ENCODE results near the gene CCL7.

CCL7 gene

DNA sequence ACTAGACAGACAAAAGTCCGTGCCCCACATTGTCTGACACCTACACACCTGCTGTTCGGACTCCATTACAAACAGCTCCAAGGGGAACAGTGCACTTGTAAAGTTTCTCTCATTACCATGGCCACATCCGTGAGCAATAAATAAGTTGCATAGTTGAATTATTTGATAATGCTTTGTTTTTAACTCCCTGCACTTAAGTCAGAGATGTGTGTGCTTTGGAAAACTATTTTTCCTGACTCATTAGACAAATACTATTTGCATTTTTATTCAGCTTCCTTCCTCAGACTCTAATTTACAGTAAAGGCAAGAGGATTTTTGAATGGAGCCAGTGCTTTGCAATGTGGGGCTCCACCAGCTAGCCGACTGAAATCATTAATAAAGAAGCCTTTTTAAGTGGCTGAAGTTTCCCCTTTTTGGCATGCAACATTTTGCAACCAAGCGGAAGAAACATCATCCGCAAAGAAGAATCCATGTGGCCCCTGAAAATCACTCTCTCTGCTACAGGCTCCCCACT lies 21.5 kb upstream of the CCL7 start:
- DNase-seq, result no peak

DNA sequence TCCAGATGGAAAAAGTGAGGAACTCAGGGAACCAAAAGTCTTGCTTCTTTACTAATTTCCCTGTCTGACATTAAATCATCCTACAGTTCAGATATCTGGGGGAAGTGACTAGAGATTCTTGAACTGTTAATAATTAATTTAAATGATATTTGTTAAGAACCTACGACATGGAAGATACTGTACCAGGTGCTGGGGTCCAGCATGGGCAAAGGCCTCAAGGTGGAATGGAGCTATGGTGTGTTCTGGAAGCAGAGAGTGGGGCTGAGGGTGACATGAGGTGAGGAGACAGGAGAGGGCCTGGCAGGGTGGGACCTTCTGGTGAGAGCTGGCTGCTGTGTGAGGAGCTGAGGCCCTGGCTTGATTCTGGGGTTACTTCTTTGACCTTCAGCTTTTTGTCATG lies 21.0 kb upstream of the CCL7 start:
- DNase-seq, result no peak

DNA sequence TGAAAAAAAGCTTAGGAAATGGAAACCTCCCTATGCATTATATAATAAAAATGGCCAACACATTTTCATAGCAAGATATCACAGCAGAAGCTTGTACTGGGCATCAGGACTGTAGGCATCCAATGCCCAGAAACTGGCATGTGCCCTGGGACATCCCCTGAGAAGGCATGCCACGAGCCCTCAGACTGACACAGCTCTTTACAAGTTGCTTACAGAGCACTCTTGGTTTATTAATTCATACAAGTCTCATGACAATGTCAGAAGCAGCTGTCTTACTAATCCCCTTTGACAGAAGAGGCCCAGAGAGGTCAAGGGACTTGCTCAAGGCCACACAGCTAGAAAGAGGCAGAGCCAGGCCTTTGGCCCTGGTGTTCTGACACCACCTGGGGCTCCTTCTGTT lies 20.5 kb upstream of the CCL7 start:
- DNase-seq, result no peak

DNA sequence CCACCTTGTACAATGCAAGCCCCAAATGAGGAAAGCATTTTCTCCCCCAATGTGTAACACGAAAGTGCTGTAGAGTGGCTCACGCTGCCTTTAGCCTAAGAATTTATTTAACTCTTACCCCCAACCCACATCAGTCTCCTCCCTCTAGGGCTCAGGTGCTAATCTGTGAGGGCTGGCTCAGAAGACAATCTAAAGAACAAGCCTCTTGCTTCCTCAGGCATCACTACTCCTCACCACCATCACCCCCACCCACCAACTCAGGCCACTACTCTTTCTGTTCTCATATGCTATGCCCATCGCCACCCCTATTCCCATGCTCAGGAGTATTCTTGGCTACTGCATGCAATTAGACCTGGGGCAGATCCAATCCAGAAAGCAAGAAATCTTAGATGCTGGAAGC lies 18.8 kb upstream of the CCL7 start:
- DNase-seq, result no peak

DNA sequence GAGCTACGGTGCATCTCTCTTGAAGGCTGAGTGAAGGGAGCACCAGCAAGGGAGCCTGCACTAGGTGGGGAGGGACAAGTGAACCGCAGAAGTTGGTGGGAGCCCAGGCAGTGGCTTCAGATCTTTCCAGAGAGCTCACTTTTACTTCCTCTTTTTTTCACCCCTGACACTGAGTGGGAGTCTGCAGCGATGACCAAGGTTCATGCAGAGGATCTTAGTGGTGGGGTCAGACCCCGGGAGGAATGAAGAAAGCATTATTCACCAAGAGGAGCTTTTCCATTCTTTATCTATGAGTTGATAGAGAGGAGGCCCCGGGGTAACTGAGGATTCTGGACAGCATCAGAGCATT lies 18.0 kb upstream of the CCL7 start:
- no peak for DNase-seq

DNA sequence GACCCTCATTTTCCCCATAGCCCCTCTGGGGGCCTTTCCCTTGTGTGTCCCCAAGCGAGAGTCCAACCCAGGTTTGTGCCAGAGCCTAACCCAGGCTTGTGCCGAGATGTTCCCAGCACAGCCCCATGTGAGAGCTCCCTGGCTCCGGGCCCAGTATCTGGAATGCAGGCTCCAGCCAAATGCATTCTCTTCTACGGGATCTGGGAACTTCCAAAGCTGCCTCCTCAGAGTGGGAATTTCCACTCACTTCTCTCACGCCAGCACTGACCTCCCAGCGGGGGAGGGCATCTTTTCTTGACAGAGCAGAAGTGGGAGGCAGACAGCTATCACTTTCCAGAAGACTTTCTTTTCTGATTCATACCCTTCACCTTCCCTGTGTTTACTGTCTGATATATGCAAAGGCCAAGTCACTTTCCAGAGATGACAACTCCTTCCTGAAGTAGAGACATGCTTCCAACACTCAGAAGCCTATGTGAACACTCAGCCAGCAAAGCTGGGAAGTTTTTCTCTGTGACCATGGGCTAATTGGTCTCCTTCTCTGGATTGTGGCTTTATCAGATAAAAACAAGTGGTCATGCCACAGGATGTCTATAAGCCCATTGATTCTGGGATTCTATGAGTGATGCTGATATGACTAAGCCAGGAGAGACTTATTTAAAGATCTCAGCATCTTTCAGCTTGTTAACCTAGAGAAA lies 17.4 kb upstream of the CCL7 start:
- no peak for DNase-seq

DNA sequence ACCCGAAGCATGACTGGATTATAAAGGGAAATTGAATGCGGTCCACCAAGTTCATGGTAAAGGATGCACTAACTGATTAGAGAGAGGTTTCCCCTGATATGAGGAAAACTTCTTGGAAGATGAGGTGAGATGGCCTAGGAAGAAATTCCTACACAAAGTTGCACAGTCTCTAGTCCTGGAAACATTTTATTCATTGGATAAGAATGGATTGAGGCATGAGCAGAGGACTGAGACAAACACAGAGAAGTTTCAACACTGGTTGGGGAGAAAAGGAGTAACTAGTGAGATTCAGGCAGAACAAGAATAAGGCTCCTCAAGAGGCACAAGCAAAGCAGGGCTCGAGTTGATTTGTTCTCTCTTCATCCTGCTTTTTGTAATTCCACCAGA lies 16.9 kb upstream of the CCL7 start:
- DNase-seq, result no peak

DNA sequence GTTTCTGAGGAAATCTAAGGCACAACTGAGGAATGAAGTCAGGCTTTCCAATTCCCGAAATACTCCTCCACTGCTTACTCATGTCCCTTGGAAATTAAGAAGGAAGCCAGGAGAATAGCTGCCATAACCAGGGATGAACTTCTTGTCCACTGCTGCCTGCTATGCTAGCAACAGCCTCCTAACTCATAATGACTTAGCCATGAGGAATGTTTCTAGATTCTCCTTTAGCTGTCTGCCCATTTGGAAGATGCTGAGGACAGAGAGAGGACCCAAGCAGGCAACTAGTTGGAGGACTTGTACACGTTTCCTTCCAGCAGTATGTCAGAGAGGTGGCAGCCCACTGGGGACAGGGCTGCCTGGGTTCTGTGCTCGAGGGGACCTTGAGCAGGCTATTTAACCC lies 15.9 kb upstream of the CCL7 start:
- no peak for DNase-seq

DNA sequence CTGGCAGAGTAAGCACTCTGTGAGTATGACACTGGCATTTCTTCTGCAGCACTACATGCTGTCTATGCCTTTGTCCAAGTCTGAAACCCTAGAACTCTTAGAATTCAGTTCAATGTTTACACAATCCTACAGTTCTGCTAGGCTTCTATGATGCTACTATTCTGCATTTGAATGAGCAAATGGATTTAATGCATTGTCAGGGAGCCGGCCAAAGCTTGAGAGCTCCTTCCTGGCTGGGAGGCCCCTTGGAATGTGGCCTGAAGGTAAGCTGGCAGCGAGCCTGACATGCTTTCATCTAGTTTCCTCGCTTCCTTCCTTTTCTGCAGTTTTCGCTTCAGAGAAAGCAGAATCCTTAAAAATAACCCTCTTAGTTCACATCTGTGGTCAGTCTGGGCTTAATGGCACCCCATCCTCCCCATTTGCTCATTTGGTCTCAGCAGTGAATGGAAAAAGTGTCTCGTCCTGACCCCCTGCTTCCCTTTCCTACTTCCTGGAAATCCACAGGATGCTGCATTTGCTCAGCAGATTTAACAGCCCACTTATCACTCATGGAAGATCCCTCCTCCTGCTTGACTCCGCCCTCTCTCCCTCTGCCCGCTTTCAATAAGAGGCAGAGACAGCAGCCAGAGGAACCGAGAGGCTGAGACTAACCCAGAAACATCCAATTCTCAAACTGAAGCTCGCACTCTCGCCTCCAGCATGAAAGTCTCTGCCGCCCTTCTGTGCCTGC lies 15.2 kb upstream of the CCL7 start, which contains the start of gene CCL2:
Gene CCL2 (plus strand): TSS at position 635 of the 730 bp plus-strand sequence. CDS start 65 bp downstream, at position 700.
- DNase-seq, result no peak

DNA sequence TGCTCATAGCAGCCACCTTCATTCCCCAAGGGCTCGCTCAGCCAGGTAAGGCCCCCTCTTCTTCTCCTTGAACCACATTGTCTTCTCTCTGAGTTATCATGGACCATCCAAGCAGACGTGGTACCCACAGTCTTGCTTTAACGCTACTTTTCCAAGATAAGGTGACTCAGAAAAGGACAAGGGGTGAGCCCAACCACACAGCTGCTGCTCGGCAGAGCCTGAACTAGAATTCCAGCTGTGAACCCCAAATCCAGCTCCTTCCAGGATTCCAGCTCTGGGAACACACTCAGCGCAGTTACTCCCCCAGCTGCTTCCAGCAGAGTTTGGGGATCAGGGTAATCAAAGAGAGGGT lies 14.7 kb upstream of the CCL7 start:
- no peak for DNase-seq

DNA sequence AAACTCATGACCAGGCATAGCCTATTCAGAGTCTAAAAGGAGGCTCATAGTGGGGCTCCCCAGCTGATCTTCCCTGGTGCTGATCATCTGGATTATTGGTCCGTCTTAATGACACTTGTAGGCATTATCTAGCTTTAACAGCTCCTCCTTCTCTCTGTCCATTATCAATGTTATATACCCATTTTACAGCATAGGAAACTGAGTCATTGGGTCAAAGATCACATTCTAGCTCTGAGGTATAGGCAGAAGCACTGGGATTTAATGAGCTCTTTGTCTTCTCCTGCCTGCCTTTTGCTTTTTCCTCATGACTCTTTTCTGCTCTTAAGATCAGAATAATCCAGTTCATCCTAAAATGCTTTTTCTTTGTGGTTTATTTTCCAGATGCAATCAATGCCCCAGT lies 14.2 kb upstream of the CCL7 start:
- DNase-seq, result no peak

DNA sequence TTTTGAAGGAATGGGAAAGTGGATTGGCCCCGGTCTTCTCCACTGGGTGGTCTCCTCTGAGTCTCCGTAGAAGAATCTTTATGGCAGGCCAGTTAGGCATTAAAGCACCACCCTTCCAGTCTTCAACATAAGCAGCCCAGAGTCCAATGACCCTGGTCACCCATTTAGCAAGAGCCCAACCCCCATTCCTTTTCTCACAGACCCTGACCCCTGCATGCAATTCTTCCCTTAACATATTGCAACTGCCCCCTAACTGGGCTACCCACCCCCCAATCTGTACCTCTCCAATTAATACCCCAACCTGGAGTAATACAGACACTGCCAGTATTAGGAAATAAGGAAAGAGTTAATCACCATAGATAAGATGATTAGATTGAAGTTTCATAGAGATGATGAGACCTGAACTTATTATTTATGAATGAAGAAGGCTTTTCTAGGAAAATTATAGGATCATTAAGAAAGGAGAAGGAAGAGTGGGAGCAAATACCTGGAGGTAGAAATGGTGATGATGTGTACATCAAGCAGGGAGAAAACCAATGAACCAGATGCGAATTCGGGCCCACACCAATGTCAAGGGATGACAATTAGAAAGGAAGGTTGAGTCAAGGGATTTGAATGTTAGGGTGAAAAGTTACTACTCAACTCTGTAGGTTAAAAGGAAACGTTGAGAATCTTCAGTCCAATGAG lies 12.6 kb upstream of the CCL7 start:
- DNase-seq, result no peak

DNA sequence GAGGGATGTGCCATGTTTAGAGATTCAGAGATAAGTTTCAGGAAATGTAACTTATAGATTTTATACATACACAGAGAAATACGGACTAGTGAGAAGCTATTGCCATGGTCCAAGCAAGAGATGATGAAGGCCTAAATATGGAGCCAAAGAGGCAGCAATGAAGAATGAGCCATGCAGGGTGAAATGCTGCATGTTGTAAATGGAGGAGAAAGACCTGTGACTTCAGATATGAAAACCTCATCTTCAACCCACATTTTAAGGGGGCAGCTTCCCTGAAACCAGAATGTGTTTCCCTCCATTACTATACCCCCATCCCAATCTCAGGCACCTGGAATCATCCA lies 12.1 kb upstream of the CCL7 start:
- DNase-seq, result no peak

DNA sequence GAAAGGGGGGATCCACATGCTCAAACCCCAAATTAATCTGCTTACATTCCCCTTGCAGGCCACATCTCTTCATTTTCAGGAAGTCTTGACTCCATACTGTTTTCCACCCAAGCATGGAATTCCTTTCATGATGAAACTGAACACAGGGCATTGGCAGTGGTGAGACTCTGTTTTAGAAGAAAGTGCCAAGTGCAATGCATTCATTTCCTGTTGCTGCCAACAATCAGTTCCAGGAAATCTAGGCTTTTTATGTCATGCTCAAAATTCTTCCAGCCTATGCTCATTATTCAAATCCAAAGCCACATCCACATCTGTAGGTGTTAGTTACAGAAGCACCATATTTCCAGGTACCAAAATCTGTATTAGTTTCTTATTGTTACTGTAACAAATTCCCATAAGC lies 10.9 kb upstream of the CCL7 start:
- DNase-seq, result no peak

DNA sequence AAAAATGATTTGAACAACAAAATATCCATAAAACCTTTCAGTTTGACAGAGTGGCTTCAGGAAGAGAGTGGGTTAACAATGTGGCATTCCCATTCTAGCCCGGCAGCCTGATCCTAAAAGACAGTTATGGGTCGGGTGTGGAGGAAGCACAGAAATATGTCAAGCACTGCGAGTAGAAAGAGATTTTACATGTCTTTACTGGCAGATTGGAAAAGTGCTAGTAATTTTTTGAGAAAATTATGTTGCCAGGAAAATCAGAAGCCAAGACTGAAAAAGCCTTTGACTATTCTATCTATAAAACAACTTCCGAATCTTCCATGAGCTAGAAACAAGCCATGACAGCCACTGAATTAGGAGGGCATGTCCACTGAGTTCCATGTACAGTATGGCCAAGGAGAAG lies 9.2 kb upstream of the CCL7 start:
- no peak for DNase-seq

DNA sequence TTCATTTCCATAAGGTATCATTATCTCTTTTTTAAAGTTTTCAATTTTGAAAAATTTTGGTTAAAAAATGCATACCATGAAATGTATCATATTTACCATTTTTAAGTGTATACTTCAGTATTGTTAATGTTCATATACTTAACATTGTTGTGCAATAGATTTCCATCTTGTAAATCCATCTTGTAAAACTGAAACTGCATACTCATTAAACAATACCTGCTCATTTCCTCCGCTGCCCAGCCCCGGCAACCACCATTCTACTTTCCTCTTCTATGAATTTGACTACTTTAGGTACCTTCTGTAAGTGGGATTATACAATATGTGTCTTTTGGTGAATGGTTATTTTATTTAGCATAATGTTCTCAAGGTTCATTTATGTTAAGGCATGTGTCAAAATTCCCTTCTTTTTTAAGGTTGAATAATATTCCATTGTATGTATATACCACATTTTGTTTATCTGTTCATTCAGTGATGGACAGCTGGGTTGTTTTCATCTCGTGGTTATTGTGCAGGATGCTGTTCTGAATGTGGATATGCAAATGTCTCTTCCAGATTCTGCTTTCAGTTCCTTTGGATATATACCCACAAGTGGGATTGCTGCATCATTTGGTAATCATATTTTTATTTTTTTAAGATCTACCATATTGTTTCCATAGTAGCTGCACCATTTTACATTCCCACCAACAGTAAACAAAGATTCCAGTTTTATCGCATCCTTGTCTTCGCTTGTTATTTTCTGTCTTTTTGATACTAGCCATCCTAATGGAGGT lies 8.3 kb upstream of the CCL7 start:
- no peak for DNase-seq

DNA sequence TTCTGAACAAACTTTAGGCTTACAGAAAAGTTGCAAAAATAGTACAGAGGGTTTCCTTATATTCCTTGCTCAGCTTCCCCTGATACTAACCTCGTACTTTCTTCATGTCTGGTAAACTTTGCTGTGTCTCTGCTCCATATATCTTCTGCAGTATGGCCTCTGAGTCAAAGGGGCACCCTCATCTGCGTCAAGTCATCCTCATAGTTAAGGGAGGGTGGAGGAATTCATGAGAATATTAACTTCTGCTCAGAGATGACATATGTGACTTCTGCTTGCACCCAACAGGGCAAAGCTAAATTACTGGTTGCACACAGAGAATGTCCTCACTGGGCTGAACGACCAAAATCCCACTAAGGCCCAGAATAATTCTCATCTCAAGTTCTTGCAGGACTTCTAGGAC lies 4.3 kb upstream of the CCL7 start:
- DNase-seq, result no peak

DNA sequence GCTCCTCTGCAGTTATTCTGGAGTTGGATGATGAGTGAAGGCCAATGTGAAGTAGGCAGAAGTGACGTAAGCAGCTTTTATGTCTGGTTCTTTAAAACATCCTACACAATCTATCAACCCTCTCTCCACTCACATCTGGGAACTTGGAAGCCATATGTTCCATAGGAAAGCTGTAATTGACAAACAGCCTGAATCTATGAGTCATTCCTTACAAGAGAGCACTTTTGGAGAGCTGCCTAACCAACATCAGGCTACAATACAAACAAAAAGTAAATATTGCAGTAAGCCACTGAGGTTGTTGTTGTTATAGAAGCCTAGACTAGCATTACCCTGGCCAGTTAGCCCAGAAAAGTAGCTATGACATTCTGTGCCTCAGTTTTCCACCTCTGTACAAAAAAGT lies 5.9 kb downstream of the CCL7 start:
- no peak for DNase-seq

DNA sequence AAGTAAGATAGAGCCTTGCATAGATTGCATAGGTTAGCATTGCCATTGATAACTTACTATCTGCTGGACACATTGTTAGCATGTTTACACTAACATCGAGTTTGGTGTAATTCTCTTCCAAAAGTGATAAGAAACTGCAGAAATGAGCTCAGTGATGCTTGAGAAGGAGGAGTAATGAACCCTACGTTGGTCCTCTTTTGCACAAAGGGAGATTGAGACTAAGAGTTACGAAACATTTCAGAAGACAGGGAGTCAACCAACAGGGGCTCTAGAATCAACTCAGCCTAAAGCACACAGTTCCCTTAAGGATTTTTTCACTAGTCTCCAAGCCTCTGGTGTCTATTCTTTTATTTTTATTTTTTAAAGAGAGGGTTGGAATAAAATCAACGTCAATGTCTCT lies 6.8 kb downstream of the CCL7 start:
- no peak for DNase-seq

DNA sequence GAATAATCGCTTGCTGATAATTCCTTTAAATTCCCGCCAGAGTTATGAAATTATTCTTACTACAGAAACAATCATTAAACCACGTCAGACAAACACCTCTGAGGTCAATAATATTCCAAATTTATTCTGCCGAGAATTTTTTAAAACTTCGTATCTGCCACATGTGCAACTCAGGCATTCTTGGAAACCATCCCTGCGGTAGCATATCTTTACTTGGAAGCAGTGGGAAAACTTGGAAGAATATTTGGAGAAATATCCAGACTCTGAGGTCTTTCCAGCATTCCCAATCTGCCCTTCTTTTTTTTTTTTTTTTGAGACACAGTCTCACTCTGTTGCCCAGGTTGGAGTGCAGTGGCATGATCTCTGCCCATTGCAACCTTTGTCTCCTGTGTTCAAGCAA lies 13.6 kb downstream of the CCL7 start:
- no peak for DNase-seq

DNA sequence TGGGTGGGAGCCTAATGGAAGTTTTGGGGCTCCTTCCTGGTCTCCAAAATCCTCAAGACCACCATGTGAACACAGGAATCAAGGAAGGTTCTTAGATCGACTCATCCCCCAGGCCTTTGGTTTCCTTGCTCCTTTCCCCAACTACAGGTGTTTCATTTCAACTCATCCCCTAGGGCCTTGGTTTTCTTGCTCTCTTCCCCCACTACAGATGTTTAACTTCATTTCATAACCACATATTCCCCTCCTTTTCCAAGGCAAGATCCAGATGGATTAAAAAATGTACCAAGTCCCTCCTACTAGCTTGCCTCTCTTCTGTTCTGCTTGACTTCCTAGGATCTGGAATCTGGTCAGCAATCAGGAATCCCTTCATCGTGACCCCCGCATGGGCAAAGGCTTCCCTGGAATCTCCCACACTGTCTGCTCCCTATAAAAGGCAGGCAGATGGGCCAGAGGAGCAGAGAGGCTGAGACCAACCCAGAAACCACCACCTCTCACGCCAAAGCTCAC lies 15.3 kb downstream of the CCL7 start, which contains the start of gene CCL11:
Gene CCL11 (plus strand): TSS at position 457 of the 507 bp plus-strand sequence. CDS start 67 bp downstream, outside the sequence.
- DNase-seq, result no peak

DNA sequence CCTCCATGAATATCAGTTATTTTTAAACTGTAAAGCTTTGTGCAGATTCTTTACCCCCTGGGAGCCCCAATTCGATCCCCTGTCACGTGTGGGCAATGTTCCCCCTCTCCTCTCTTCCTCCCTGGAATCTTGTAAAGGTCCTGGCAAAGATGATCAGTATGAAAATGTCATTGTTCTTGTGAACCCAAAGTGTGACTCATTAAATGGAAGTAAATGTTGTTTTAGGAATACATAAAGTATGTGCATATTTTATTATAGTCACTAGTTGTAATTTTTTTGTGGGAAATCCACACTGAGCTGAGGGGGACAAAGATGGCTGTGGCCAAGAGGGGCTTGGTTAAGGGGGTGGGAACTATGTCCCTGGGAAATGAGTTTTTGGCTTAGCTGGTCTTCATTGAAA lies 17.9 kb downstream of the CCL7 start:
- DNase-seq, result no peak

DNA sequence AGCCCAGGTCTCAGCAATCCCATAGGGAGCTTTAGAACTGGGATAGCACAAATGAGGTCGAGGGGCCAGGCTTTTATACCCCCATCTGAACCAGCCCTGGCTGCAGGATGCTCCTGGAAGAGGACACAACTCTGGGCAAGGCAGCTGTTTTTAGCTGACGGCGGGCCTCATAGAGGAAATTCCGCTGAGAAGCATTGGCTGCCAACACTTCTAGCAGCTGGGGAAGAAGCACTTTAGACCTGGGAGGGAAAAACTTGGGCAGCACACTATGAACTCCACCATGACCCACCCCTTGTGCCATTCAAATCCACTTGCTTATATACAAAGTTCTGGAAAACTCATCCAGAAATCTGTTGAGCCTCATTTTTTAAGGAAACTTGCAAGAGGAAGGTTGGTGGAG lies 20.6 kb downstream of the CCL7 start:
- DNase-seq, result no peak
